ENCODE results near the gene R3HDML.

- TF ChIP-seq ZNF134 (CRISPR knock-in tag; conservative IDR thresholded peaks at IDR 0.05) (no peak), CTCF (IDR thresholded peaks at IDR 0.05 in 2 of 3, conservative IDR thresholded peaks at IDR 0.05 in 1 of 3; ENCODE audit: insufficient read depth in 2 of 3, low read depth in 1 of 3, low read length in 3 of 3) (no peak), SMC3 (conservative IDR thresholded peaks at IDR 0.05; ENCODE audit: insufficient read depth, low read depth, low read length) (no peak), TEAD1 (CRISPR knock-in tag; IDR thresholded peaks at IDR 0.05) (no peak), MYBL2 (IDR thresholded peaks at IDR 0.05; ENCODE audit: low read depth) (no peak), MYBL2 (CRISPR knock-in tag; IDR thresholded peaks at IDR 0.05; ENCODE audit: borderline replicate concordance) (no peak), POLR2A (conservative IDR thresholded peaks at IDR 0.05) (no peak), TAL1 (IDR thresholded peaks at IDR 0.05) (no peak), E2F8 (IDR thresholded peaks at IDR 0.05; ENCODE audit: low read depth, partially characterized antibody) (no peak), CEBPG (CRISPR knock-in tag; IDR thresholded peaks at IDR 0.05) (no peak), CEBPG (tag; conservative IDR thresholded peaks at IDR 0.05 in 1 of 2, IDR thresholded peaks at IDR 0.05 in 1 of 2) (no peak), JUN (IDR thresholded peaks at IDR 0.05; ENCODE audit: borderline replicate concordance, low read depth, low read length) (no peak), JUN (CRISPR knock-in tag; IDR thresholded peaks at IDR 0.05; ENCODE audit: borderline replicate concordance) (no peak), TCF7L2 (IDR thresholded peaks at IDR 0.05; ENCODE audit: low read depth, low read length) (no peak)
These were observed 24.2 kb downstream of the R3HDML start for GRCh38 chr20:44361021-44361420.

Data from K562 (cell line).